Endothelial cell of umbilical vein (primary cell): ENCODE results near the gene SLC6A9. TPM values are rescaled to one million over a fixed set of nuclear protein-coding genes. Genes with fewer than 3 reads are reported as not detected.

Source experiments
- BruUV-seq: library from RNA; stranded (reverse); fragments of 400-500 nt; replicated peaks from 2 replicates; lab custom pipeline; 2021; lab: Mats Ljungman, UMichigan
- CTCF ChIA-PET: fragments of 300-600, 350-600 bp; sonication (Branson Sonifier 250); formaldehyde crosslinking; loops from one replicate; lab custom pipeline; 2021; ENCODE audit warnings: antibody characterized with exemption, inconsistent platforms; lab: Charles Lee
- POLR2A ChIA-PET: fragments of 300-600, 350-600 bp; sonication (Branson Sonifier 250); formaldehyde crosslinking; loops from one replicate; lab custom pipeline; 2021; ENCODE audit warnings: antibody characterized with exemption, inconsistent platforms; lab: Charles Lee
- DNase-seq: peaks from one replicate; pipeline ENCODE4 v3.0.0-alpha.2; 2011; ENCODE audit warnings: low read depth, low spot score
- FAIRE-seq: peaks from 2 replicates; lab custom pipeline; 2011; peaks lifted over from hg19 to GRCh38; lab: Jason Lieb, UNC
- H2AFZ ChIP-seq: 2 replicates; pipeline ENCODE4 v1.6.0; 2012; ENCODE audit warnings: low read depth, low read length, control low read depth, inconsistent platforms
- H3K27ac ChIP-seq: 2 replicates; pipeline ENCODE4 v1.5.1; 2011; ENCODE audit warnings: low read depth, mild to moderate bottlenecking, control low read depth, low read length, moderate library complexity; ENCODE audit not compliant: insufficient read depth
- H3K27me3 ChIP-seq, 2 experiments: 2 replicates each; pipeline versions ENCODE4 v1.6.0 to v1.6.1; 2011; ENCODE audit warnings: low read length in 2 of 2, mixed read lengths in 1 of 2; ENCODE audit not compliant: control insufficient read depth in 2 of 2, insufficient read depth in 2 of 2
- H3K36me3 ChIP-seq, 2 experiments: 2 replicates in 1 of 2; 3 replicates in 1 of 2; pipeline ENCODE4 v1.5.1; 2011; ENCODE audit warnings: low read length in 2 of 2, mild to moderate bottlenecking in 1 of 2, moderate library complexity in 1 of 2; ENCODE audit not compliant: control insufficient read depth in 2 of 2, insufficient read depth in 2 of 2; ENCODE audit errors: extremely low read depth in 1 of 2
- H3K4me1 ChIP-seq: 3 replicates; pipeline ENCODE4 v1.5.1; 2011; ENCODE audit warnings: mild to moderate bottlenecking, low read length; ENCODE audit not compliant: control insufficient read depth, insufficient read depth; ENCODE audit errors: extremely low read depth
- H3K4me2 ChIP-seq: 2 replicates; pipeline ENCODE4 v1.6.1; 2011; ENCODE audit warnings: low read length, control low read depth, mixed read lengths; ENCODE audit not compliant: insufficient read depth
- H3K4me3 ChIP-seq, 3 experiments: fragments of 200-600 bp in 1 of 3; sonication (generic), shearing (Covaris generic) in 1 of 3; replicated peaks in 1 of 3; 2 replicates each; pipeline ENCODE4 v1.5.1; 2011 to 2016; ENCODE audit warnings: control low read depth in 3 of 3, low read length in 3 of 3, mild to moderate bottlenecking in 2 of 3, inconsistent platforms in 1 of 3, low read depth in 1 of 3, moderate library complexity in 1 of 3; ENCODE audit not compliant: insufficient read depth in 1 of 3
- H3K79me2 ChIP-seq: 2 replicates; pipeline ENCODE4 v1.6.0; 2012; ENCODE audit warnings: low read length, inconsistent platforms; ENCODE audit not compliant: control insufficient read depth, insufficient read depth
- H3K9ac ChIP-seq: replicated peaks from 2 replicates; pipeline ENCODE3; 2011; ENCODE audit warnings: low read length, control low read depth; ENCODE audit not compliant: insufficient read depth; ENCODE audit errors: extremely low read depth
- H3K9me1 ChIP-seq: replicated peaks from 3 replicates; pipeline ENCODE4 v1.6.0; 2011; ENCODE audit warnings: mild to moderate bottlenecking, low read length; ENCODE audit not compliant: control insufficient read depth, insufficient read depth; ENCODE audit errors: extremely low read depth
- H3K9me3 ChIP-seq: replicated peaks from 2 replicates; pipeline ENCODE4 v1.5.1; 2012; ENCODE audit warnings: low read length, inconsistent platforms; ENCODE audit not compliant: control insufficient read depth, insufficient read depth
- H4K20me1 ChIP-seq: replicated peaks from 2 replicates; pipeline ENCODE3; 2011; ENCODE audit warnings: mild to moderate bottlenecking, low read length; ENCODE audit not compliant: control insufficient read depth, insufficient read depth; ENCODE audit errors: extremely low read depth
- EZH2 ChIP-seq: IDR thresholded peaks from 2 replicates; pipeline ENCODE4 v1.6.1; 2012; ENCODE audit warnings: borderline replicate concordance, low read depth, mild to moderate bottlenecking, moderate library complexity, low read length, inconsistent platforms; ENCODE audit not compliant: severe bottlenecking
- FOS ChIP-seq: IDR thresholded peaks from 2 replicates; pipeline ENCODE4 v1.6.1; 2011; ENCODE audit warnings: mild to moderate bottlenecking, low read length, moderate library complexity, borderline replicate concordance; ENCODE audit not compliant: insufficient read depth
- JUN ChIP-seq: IDR thresholded peaks from 2 replicates; pipeline ENCODE4 v1.6.1; 2011; ENCODE audit warnings: borderline replicate concordance, low read depth; ENCODE audit not compliant: insufficient read length, insufficient read depth
- MAX ChIP-seq: IDR thresholded peaks from 2 replicates; pipeline ENCODE4 v1.6.1; 2011; ENCODE audit not compliant: insufficient read depth, insufficient read length
- MYC ChIP-seq: IDR thresholded peaks from one replicate; pipeline ENCODE4 v1.6.1; 2011; ENCODE audit warnings: mild to moderate bottlenecking, low read depth, low read length
- POLR2AphosphoS5 ChIP-seq: IDR thresholded peaks from 2 replicates; pipeline ENCODE4 v1.6.1; 2012; ENCODE audit warnings: low read depth, mild to moderate bottlenecking, control low read depth, low read length, moderate library complexity; ENCODE audit not compliant: insufficient read depth
- dilution Hi-C: fragments of 300-500 bp; cut with MboI; formaldehyde crosslinking; loops from one replicate; pipeline ENCODE4 v1.15.0; 2019; ENCODE audit warnings: low sequenced_read_pairs; ENCODE audit not compliant: extremely low pct_ligation_motif_present
- intact Hi-C: fragments of 100-400 bp; cut with micrococcal nuclease; formaldehyde crosslinking; loops from one replicate; pipeline ENCODE4 v1.10.0; 2022
- polyA plus RNA-seq, 4 experiments: library from polyadenylated mRNA; depleted of rRNA in 3 of 4; stranded (reverse) in 3 of 4; unstranded in 1 of 4; fragments of >200 nt; gene quantifications; 2 replicates each; pipeline versions ENCODE4 v1.2.1 to v1.2.3, GENCODE V29; 2011 to 2012; ENCODE audit warnings: missing spikeins in 1 of 4
- total RNA-seq: library from RNA; stranded (reverse); gene quantifications from 2 replicates; pipeline ENCODE4 v1.2.3, GENCODE V29; 2021

Gene SLC6A9
- total and polyA plus RNA-seq, 2 donors (not counting 3 experiments of a cell fraction or from before 2014, with no cell fraction given) = 0.80 to 1.5 TPM

- Histone ChIP-seq H3K4me2 (no peak overlapping the region), H3K9me1 (no peaks in the 10 kb centered on the region), H3K27me3 (no peaks in the 10 kb centered on the region), H3K4me1 (no peaks in the 10 kb centered on the region), H3K79me2 (no peaks in the 10 kb centered on the region), H3K9ac (no peak overlapping the region), H4K20me1 (no peaks in the 10 kb centered on the region), H2AFZ (no peak overlapping the region), H3K9me3 (no peaks in the 10 kb centered on the region), H3K27ac (no peak overlapping the region), H3K36me3 (no peaks in the 10 kb centered on the region), H3K4me3 (no peak overlapping the region)
- FAIRE-seq = no peak
- DNase-seq = no peak
- intact Hi-C loops = loop anchor here (10.0 kb wide), 1 partner anchor 215 kb away; the partner anchor contains the start of gene DMAP1
- POLR2A ChIA-PET = no interaction called here
- TF ChIP-seq JUN = no peak
- BruUV-seq = no TSS peak
- CTCF ChIA-PET = interaction anchor here (0.9 to 4.5 kb wide), 3 partner anchors 13 to 48 kb away, joined by 3 to 21 read pairs (median 4); no protein-coding TSS in a partner anchor
- dilution Hi-C loops = no loop called here
These were observed 31.1 kb downstream of the SLC6A9 start for GRCh38 chr1:44000122-44000665.

DNA sequence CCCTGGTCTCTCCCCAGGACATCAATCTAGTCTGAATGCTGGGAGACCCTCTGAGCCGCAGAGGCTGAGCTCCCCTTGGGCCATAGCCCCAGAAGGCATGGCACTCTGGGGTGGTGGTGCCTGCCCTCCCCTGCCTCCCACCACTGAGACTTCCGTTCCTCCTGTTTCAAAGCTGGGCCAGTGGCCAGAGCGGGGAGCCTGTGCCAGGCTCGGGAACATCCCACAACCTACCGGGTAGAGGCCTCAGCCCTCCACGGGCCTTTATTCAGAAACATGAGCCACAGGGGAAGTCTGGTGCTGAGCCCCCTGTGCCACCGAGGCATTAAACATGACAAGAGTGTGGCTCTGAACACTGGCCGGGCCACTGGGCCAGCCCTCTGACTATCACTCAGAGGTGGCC, 31.8 kb downstream of the SLC6A9 start:
- intact Hi-C loops = no loop called here
- CTCF ChIA-PET = interaction anchor here (0.9 to 4.5 kb wide), 5 partner anchors 12 to 236 kb away, joined by 3 to 21 read pairs (median 4); no protein-coding TSS in a partner anchor

More for the DNA sequence above, 31.8 kb downstream of the SLC6A9 start:
- Histone ChIP-seq H3K9me3 (no peaks in the 10 kb centered on the region), H3K4me3 (no peak overlapping the region), H3K9me1 (no peaks in the 10 kb centered on the region), H4K20me1 (no peaks in the 10 kb centered on the region), H3K4me1 (no peaks in the 10 kb centered on the region), H2AFZ (no peak overlapping the region), H3K27ac (no peak overlapping the region), H3K4me2 (no peak overlapping the region), H3K9ac (no peak overlapping the region), H3K79me2 (no peaks in the 10 kb centered on the region), H3K27me3 (no peaks in the 10 kb centered on the region), H3K36me3 (no peaks in the 10 kb centered on the region)
- POLR2A ChIA-PET = no interaction called here
- FAIRE-seq = no peak
- TF ChIP-seq POLR2AphosphoS5 (no peak), FOS (no peak), MYC (no peak), JUN (no peak), EZH2 (no peak), MAX (no peak)
- BruUV-seq = no TSS peak
- no peak for DNase-seq
- dilution Hi-C loops = no loop called here
